Vagina (tissue), 2 donors: ENCODE data around the gene FAM53B.

Source experiments
- POLR2A ChIP-seq, 2 donors: fragments of 450-650 bp; IDR thresholded peaks; one replicate each; pipeline ENCODE4 v1.6.1; 2017; ENCODE audit warnings: antibody characterized with exemption in 2 of 2, mild to moderate bottlenecking in 2 of 2, moderate library complexity in 2 of 2
- POLR2AphosphoS5 ChIP-seq, 2 donors: sonication (generic); formaldehyde crosslinking; IDR thresholded peaks; one replicate each; pipeline ENCODE4 v1.9.0; 2017; ENCODE audit warnings: antibody characterized with exemption in 2 of 2, mild to moderate bottlenecking in 2 of 2, low read depth in 1 of 2; ENCODE audit not compliant: insufficient read depth in 1 of 2
- TF ChIP-seq, protein P1 (sequence below), 3 experiments: fragments of 450-650 bp in 2 of 3; fragments of 200-600 bp in 1 of 3; sonication (generic) in 1 of 3; IDR thresholded peaks; one replicate each; pipeline ENCODE4 v1.5.1; 2017 to 2019; ENCODE audit warnings: antibody characterized with exemption in 3 of 3, mild to moderate bottlenecking in 2 of 3, moderate library complexity in 2 of 3

DNA sequence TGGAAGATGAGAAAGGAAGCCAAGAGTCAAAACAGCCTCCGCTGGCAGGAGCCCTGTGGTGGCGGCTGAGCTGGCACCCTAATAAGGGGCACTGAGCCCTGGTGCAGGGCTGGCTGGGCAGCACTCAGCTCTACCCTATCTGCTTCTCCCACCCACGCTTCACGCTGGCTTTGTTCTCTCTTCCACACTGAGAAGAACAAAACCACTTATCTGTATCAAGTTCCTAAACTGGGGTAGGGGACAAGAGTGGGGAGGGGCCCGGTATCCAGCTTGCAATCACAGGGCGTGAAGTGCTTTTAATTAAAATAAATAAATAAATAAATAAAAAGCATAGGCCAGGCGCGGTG lies 52.1 kb downstream of the FAM53B start:
- TF ChIP-seq POLR2A (IDR thresholded peaks at IDR 0.05) = no peak
- TF ChIP-seq, protein P1, sequence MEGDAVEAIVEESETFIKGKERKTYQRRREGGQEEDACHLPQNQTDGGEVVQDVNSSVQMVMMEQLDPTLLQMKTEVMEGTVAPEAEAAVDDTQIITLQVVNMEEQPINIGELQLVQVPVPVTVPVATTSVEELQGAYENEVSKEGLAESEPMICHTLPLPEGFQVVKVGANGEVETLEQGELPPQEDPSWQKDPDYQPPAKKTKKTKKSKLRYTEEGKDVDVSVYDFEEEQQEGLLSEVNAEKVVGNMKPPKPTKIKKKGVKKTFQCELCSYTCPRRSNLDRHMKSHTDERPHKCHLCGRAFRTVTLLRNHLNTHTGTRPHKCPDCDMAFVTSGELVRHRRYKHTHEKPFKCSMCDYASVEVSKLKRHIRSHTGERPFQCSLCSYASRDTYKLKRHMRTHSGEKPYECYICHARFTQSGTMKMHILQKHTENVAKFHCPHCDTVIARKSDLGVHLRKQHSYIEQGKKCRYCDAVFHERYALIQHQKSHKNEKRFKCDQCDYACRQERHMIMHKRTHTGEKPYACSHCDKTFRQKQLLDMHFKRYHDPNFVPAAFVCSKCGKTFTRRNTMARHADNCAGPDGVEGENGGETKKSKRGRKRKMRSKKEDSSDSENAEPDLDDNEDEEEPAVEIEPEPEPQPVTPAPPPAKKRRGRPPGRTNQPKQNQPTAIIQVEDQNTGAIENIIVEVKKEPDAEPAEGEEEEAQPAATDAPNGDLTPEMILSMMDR (IDR thresholded peaks at IDR 0.05) = no peak
- TF ChIP-seq POLR2AphosphoS5 (IDR thresholded peaks at IDR 0.05; ENCODE audit: insufficient read depth in 1 of 2, low read depth in 1 of 2) = no peak
